Panc1 (cell line): ENCODE measurements around the gene KLHDC1. TPM values are rescaled to one million over a fixed set of nuclear protein-coding genes. Genes with fewer than 3 reads are reported as not detected.

Source experiments
- ATAC-seq: fragments of 200-7000 bp; cut with Tn5 transposase; 2 replicates; pipeline ENCODE4 v1.9.1; 2020; ENCODE audit warnings: mild to moderate bottlenecking, moderate library complexity
- BruUV-seq: library from RNA; stranded (reverse); fragments of 400-500 nt; replicated peaks from 2 replicates; lab custom pipeline; 2021; lab: Mats Ljungman, UMichigan
- CTCF ChIA-PET: fragments of 300-600 bp; sonication (Branson Sonifier 250); formaldehyde crosslinking; loops from one replicate; lab custom pipeline; 2022; ENCODE audit warnings: antibody characterized with exemption; lab: Charles Lee
- POLR2A ChIA-PET: fragments of 300-600 bp; sonication (Branson Sonifier 250); formaldehyde crosslinking; loops from one replicate; lab custom pipeline; 2022; ENCODE audit warnings: antibody characterized with exemption; lab: Charles Lee
- DNase-seq: peaks from one replicate; pipeline ENCODE4 v3.0.0-alpha.2; 2010; ENCODE audit warnings: low read depth, low spot score
- H3K27ac ChIP-seq: 2 replicates; pipeline ENCODE4 v1.5.1; 2011; ENCODE audit warnings: mild to moderate bottlenecking, low read length, inconsistent platforms
- H3K27me3 ChIP-seq: fragments of 200-500 bp; sonication (Bioruptor generic); 2 replicates; pipeline ENCODE4 v1.6.0; 2014; ENCODE audit warnings: low read length, inconsistent platforms; ENCODE audit not compliant: control insufficient read depth, insufficient read depth
- H3K36me3 ChIP-seq: fragments of 200-500 bp; sonication (Bioruptor generic); 2 replicates; pipeline ENCODE4 v1.5.1; 2014; ENCODE audit warnings: inconsistent platforms, mild to moderate bottlenecking, low read length, moderate library complexity; ENCODE audit not compliant: control insufficient read depth, insufficient read depth
- H3K4me1 ChIP-seq: 2 replicates; pipeline ENCODE4 v1.5.1; 2011; ENCODE audit warnings: inconsistent platforms, mild to moderate bottlenecking, low read length, moderate library complexity; ENCODE audit not compliant: control insufficient read depth, insufficient read depth
- H3K4me3 ChIP-seq, 2 experiments: 2 replicates each; pipeline ENCODE4 v1.5.1; 2011 to 2012; ENCODE audit warnings: low read depth in 2 of 2, low read length in 2 of 2, mild to moderate bottlenecking in 2 of 2, inconsistent platforms in 1 of 2, moderate library complexity in 1 of 2
- H3K9me3 ChIP-seq: fragments of 200-500 bp; sonication (Bioruptor generic); 2 replicates; pipeline ENCODE4 v1.5.1; 2014; ENCODE audit warnings: low read depth, mild to moderate bottlenecking, inconsistent platforms, low read length, moderate library complexity; ENCODE audit not compliant: control insufficient read depth, insufficient read depth
- POLR2AphosphoS5 ChIP-seq: IDR thresholded peaks from 2 replicates; pipeline ENCODE4 v1.6.1; 2012; ENCODE audit warnings: mild to moderate bottlenecking, low read depth, low read length, moderate library complexity
- SIN3A ChIP-seq: IDR thresholded peaks from 2 replicates; pipeline ENCODE4 v1.6.1; 2012; ENCODE audit warnings: low read depth, mild to moderate bottlenecking, low read length, moderate library complexity, borderline replicate concordance; ENCODE audit not compliant: insufficient read depth
- TCF7L2 ChIP-seq: IDR thresholded peaks from 2 replicates; pipeline ENCODE4 v1.6.1; 2011; ENCODE audit warnings: mild to moderate bottlenecking, low read depth, low read length, inconsistent platforms
- in situ Hi-C: cut with HindIII; loops from 2 replicates; pipeline ENCODE4 v1.10.0; 2016; ENCODE audit warnings: low sequenced_read_pairs, low pct_unique_long_range_greater_than_20kb
- intact Hi-C: fragments of 100-400 bp; cut with micrococcal nuclease; formaldehyde crosslinking; loops from one replicate; pipeline ENCODE4 v1.10.0; 2022; ENCODE audit not compliant: unreplicated experiment
- total RNA-seq: library from RNA; stranded (reverse); gene quantifications from one replicate; pipeline ENCODE4 v1.2.1, GENCODE V29; 2021; ENCODE audit not compliant: unreplicated experiment
- TF ChIP-seq, protein P1 (sequence below), 2 experiments: IDR thresholded peaks; 2 replicates each; pipeline ENCODE4 v1.6.1; 2011 to 2012; ENCODE audit warnings: low read depth in 2 of 2, control low read depth in 1 of 2, low read length in 1 of 2, mild to moderate bottlenecking in 1 of 2, moderate library complexity in 1 of 2; ENCODE audit not compliant: insufficient read depth in 1 of 2
- TF ChIP-seq, protein P2 (sequence below): fragments of 450-650 bp; IDR thresholded peaks from 2 replicates; pipeline ENCODE4 v1.5.1; 2017; ENCODE audit warnings: mild to moderate bottlenecking

Gene KLHDC1
- total RNA-seq, 1 experiment from 2014 or later = 1.3 TPM

DNA sequence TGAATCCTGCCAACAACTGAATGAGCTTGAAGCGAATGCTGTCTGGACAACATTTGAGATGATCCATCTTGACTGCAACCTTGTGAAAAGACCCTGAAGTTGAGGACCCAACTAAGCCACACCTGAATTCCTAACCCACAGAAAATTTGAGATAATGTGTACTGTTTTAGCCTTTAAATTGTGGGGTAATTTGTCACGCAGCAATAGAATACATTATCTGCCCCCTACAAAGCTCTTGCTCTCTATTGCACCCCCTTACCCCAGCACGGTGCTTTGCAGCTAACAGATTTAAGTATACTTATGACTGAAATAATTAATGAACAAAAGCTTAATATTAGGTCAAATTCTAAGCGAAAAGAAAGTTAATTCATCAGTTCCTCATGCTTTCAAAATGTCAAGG lies 6.5 kb upstream of the KLHDC1 start:
- ChIA-PET CTCF (no interaction called here), POLR2A (interaction anchor here (0.6 kb wide), 1 partner anchor 26 kb away, joined by 3 read pairs; no protein-coding TSS in a partner anchor)
- no peak overlapping the region for H3K4me3 ChIP-seq
- peak overlapping the region; percentile 89; the same call in 1 of the 2 replicates for H3K27ac ChIP-seq
- peaks cover 12% of the 10 kb centered on the region for H3K4me1 ChIP-seq
- no TSS peak for BruUV-seq
- DNase-seq = no peak
- no peak for TF ChIP-seq POLR2AphosphoS5
- TF ChIP-seq, protein P1, sequence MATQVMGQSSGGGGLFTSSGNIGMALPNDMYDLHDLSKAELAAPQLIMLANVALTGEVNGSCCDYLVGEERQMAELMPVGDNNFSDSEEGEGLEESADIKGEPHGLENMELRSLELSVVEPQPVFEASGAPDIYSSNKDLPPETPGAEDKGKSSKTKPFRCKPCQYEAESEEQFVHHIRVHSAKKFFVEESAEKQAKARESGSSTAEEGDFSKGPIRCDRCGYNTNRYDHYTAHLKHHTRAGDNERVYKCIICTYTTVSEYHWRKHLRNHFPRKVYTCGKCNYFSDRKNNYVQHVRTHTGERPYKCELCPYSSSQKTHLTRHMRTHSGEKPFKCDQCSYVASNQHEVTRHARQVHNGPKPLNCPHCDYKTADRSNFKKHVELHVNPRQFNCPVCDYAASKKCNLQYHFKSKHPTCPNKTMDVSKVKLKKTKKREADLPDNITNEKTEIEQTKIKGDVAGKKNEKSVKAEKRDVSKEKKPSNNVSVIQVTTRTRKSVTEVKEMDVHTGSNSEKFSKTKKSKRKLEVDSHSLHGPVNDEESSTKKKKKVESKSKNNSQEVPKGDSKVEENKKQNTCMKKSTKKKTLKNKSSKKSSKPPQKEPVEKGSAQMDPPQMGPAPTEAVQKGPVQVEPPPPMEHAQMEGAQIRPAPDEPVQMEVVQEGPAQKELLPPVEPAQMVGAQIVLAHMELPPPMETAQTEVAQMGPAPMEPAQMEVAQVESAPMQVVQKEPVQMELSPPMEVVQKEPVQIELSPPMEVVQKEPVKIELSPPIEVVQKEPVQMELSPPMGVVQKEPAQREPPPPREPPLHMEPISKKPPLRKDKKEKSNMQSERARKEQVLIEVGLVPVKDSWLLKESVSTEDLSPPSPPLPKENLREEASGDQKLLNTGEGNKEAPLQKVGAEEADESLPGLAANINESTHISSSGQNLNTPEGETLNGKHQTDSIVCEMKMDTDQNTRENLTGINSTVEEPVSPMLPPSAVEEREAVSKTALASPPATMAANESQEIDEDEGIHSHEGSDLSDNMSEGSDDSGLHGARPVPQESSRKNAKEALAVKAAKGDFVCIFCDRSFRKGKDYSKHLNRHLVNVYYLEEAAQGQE (IDR thresholded peaks at IDR 0.05; ENCODE audit: insufficient read depth in 1 of 2, low read depth in 2 of 2, low read length in 1 of 2) = no peak
- no peak for TF ChIP-seq SIN3A
- TF ChIP-seq TCF7L2 = no peak
- TF ChIP-seq, protein P2, sequence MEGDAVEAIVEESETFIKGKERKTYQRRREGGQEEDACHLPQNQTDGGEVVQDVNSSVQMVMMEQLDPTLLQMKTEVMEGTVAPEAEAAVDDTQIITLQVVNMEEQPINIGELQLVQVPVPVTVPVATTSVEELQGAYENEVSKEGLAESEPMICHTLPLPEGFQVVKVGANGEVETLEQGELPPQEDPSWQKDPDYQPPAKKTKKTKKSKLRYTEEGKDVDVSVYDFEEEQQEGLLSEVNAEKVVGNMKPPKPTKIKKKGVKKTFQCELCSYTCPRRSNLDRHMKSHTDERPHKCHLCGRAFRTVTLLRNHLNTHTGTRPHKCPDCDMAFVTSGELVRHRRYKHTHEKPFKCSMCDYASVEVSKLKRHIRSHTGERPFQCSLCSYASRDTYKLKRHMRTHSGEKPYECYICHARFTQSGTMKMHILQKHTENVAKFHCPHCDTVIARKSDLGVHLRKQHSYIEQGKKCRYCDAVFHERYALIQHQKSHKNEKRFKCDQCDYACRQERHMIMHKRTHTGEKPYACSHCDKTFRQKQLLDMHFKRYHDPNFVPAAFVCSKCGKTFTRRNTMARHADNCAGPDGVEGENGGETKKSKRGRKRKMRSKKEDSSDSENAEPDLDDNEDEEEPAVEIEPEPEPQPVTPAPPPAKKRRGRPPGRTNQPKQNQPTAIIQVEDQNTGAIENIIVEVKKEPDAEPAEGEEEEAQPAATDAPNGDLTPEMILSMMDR = no peak
- H3K9me3 ChIP-seq = no peaks in the 10 kb centered on the region
- no peaks in the 10 kb centered on the region for H3K27me3 ChIP-seq
- no peak for ATAC-seq
- peaks cover 3% of the 10 kb centered on the region for H3K36me3 ChIP-seq
- in situ Hi-C loops (no loop called here), intact Hi-C loops (no loop called here)

DNA sequence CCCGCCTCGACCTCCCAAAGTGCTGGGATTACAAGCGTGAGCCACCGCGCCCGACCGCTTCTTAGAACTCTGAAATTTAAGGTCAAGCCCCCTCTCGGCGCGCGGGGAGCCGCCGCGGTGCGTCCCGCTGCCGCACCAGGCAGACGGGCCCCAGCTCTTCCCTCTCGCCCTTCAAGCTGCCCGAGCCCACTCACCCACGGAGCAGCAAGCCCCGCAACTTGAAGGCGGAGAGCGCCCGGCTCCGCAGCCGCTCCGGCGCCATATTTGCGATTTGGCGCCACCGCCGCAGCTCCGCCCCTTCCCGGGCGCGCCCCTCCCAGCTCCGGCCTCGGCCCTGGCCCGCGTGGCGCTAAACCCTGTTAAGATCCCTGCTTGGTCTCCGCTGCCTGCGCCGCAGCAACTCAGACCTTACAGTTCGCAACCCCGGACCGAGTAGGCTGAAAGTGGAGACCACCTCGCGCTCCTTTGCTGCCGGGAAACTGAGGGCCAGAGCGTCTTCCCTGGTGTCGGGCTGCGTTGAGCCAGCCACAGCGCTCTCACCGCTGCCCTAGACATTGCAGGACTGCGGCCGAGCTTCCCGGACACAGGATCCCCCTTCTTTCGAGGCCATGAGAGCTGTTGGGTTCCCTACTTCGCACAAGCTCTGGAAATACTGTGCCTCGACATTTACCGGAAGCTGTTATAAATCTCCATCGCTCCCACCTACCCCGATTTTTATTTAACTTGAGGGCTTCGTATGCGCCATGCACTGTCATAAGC lies 4.8 kb upstream of the KLHDC1 start, which contains the start of gene POLE2:
POLE2 (minus strand) TSS at position 273 of the 759 bp plus-strand sequence; CDS start at position 262, 11 bp downstream.
- no peak for DNase-seq
- H3K27ac ChIP-seq = peak within 1 kb of the TSS; percentile 89
- CTCF ChIA-PET = no interaction called here

More for the DNA sequence above, 4.8 kb upstream of the KLHDC1 start, which contains the start of gene POLE2:
- peak within 1 kb of the TSS; percentile 53 to 66 for H3K4me3 ChIP-seq
- intact Hi-C loops = no loop called here
- in situ Hi-C loops = no loop called here
- H3K4me1 ChIP-seq = peaks cover 14% of the 10 kb centered on the region
- no peaks in the 10 kb centered on the region for H3K9me3 ChIP-seq
- BruUV-seq = no TSS peak
- POLR2A ChIA-PET = interaction anchor here (0.5 to 1.0 kb wide), 2 partner anchors 54 to 100 kb away, joined by 4 to 7 read pairs; no protein-coding TSS in a partner anchor
- ATAC-seq = peak; percentile 90
- H3K36me3 ChIP-seq = no peaks in the 10 kb centered on the region; the same call in 1 of the 2 replicates
- TF ChIP-seq POLR2AphosphoS5 = peak; percentile 74
- TF ChIP-seq, protein P2 = no peak
- TF ChIP-seq SIN3A = 0 out of 2 replicates have a peak, but pooled peaks have one; percentile 52
- no peaks in the 10 kb centered on the region for H3K27me3 ChIP-seq
